ENCODE data around the gene CCDC182.

Gene CCDC182

DNA sequence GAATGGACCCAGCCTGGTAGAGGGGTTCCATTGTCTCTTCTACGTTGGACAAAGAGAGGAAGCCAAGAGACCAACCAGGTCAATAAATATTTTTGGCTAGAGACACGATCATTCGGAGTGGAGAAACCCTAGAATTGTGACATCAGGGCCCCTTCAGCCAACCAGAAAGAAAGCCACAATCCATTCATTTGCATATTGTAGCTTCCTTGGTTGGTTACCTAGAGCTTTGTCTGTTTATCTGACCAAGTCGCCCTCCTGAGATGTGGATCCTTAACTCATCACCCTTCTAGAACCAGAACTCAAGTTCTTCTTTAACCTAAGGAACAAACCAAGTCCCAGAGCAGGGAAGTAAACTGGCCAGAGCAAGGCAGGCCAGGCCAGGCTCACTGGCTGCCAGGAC, at the start of gene CCDC182:
TSS of gene CCDC182 (minus strand) at position 58 of the 400 bp plus-strand sequence. CDS start at position 31, 27 bp downstream.
- no peak for DNase-seq (ENCODE audit: low read depth)

DNA sequence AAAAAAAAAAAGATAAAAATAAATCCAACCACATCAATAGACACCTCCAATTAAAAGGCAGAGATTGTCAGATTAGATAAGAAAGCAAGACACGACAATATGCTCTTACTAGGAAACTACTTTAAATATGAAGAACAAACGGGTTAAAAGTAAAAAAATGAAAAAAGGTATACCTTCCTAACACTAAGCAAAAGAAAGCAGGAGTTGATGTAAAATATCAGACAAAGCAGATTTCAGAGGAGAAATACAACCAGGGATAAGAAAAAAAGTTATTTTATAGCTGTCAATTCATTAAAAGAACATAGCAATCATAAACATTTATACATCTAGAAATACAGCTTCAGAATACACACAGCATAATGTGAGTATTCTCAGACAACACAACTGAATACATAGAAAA, 49.7 kb upstream of the CCDC182 start:
- DNase-seq (ENCODE audit: low read depth) = no peak

DNA sequence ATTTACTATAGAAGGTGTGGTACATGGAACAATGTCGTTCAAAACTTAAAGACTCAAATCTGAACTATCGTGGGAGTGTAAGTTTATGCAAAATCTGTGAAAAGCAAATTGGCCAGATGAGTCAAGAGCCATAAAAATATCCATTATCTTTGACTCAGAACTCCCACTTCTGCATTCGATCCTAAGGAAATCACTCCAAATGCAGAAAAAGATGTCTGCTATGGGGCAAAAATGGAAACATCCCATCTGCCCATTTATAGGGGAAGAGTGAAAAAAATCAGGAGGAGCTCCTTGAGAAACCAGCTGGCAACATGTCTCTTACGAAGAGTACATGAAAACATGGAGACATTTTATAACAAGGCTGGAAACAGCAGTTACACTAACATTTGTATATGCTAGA, 43.6 kb upstream of the CCDC182 start:
- no peak for DNase-seq (ENCODE audit: low read depth)

- no peak for DNase-seq (ENCODE audit: low read depth)
Measured at GRCh38 chr17:57785022-57785421, 39.9 kb upstream of the CCDC182 start.

GRCh38 chr17:57784226-57784895, 39.3 kb upstream of the CCDC182 start:
- no peak for DNase-seq (ENCODE audit: low read depth)

GRCh38 chr17:57783338-57783742, 38.2 kb upstream of the CCDC182 start:
- peak; percentile 61 for DNase-seq (ENCODE audit: low read depth)

DNA sequence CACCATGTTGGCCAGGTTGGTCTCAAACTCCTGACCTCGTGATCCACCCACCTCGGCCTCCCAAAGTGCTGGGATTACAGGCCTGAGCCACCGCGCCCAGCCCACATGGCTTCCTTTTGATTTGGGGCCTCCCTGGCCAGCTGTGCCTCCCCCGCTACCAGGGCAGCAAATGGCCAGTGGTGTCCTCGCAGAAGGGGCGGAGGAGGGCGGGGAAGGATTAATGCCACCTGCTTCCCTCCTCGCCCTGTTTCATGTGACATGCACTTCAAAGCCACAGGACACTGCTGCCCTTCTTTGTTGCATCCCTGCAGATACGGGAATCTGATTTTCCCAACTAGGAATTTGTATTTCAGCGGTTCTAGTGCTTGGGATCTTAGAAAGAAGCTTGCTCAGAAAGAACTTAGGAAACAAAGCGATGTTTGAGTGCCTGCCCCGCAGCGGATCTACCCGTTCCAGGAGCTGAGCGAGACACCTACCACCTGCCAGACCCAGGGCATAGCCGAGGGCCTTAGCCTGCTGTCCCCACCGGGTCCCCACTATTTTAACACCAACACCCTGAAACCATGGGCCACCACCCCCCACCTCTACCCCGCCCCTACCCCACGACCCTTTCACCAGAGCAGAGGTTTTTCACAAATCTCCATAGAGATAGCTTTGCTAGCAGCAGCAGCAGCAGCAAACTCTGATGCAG, 37.7 kb upstream of the CCDC182 start:
- no peak for DNase-seq (ENCODE audit: low read depth)

- no peak for DNase-seq (ENCODE audit: low read depth)
Measured at GRCh38 chr17:57782062-57782490, 37.0 kb upstream of the CCDC182 start.

- no peak for DNase-seq (ENCODE audit: low read depth)
Measured at GRCh38 chr17:57781386-57782061, 36.4 kb upstream of the CCDC182 start.

DNA sequence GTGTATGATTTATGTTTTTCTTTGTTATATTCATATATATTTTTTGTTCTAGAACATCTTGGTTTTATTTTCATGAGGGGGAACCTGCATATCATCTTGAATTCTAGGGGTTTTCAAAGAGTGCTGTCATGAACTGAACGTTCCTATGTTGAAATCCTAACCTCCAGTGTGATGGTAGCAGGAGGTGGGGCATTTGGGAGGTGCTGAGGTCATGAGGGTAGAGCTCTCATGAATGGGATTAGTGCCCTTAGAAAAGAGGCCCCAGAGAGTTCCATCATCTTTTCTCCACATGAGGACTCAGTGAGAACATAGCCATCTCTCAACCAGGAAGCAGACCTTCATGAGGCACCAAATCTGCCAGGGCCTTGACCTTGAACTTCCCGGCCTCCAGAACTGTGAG, 34.6 kb upstream of the CCDC182 start:
- DNase-seq (ENCODE audit: low read depth) = no peak

DNA sequence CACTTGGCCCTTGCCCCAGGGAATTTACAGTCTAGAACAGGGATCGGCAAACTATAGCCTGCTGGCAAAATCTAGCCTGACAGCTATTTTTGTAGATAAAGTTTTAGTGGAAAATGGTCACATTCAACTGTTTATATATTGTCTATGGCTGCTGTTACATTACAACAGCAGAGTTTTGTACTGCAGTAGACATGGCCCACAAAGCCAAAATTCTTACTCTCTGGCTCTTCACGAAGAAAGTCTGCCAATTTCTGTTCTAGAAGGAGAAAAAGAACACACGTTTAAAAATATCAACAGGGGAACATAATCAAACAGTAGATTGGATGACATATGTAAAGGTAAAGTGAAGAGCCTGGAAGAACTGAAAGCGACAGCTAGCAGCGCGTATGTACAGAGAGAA, 33.2 kb upstream of the CCDC182 start:
- DNase-seq (ENCODE audit: low read depth) = no peak

GRCh38 chr17:57776366-57776765, 31.3 kb upstream of the CCDC182 start:
- no peak for DNase-seq (ENCODE audit: low read depth)

GRCh38 chr17:57774872-57775271, 29.8 kb upstream of the CCDC182 start:
- DNase-seq (ENCODE audit: low read depth) = no peak

DNA sequence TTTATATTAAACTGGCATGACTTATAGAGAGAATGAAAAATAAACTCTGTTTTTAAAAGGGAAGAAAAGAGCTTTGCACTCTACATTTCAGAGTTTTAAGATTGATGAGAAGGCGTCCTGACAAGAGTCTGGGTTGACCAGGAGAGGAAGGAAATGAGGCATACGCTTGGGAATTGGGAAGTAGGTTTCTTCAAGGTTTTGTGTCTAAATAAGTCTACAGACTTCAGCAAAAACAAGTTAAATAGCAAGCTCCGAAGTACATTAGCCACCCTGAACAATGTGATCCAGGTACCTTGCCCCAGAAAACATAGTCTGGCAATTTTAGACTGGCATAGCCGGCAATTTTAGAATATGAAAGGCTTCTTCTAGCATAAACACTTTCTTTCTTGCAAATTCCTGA, 28.5 kb upstream of the CCDC182 start:
- no peak for DNase-seq (ENCODE audit: low read depth)

GRCh38 chr17:57772774-57773173, 27.7 kb upstream of the CCDC182 start:
- DNase-seq (ENCODE audit: low read depth) = no peak

DNA sequence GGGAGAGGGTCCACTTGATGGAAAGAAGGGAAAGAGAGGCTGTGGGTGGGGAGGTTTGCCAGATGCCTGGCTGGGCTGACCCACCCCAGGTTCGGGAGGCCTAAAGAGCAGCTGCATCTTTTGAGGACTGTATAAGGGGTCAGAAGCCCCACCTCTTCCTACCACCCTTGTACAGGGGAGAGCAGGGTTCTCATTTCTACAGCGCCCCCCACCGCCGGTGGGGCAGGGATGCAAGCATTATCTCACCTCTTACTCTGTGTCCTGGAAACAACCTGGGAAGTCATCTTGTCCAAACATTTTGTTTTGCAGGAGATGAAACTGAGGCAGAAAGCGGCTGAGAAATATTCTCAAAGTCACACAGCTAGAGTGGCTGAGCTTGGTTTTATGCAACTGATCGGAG, 22.5 kb upstream of the CCDC182 start:
- no peak for DNase-seq (ENCODE audit: low read depth)

GRCh38 chr17:57766318-57766943, 21.3 kb upstream of the CCDC182 start:
- DNase-seq (ENCODE audit: low read depth) = no peak

GRCh38 chr17:57762452-57763395, 17.6 kb upstream of the CCDC182 start:
- DNase-seq (ENCODE audit: low read depth) = no peak

DNA sequence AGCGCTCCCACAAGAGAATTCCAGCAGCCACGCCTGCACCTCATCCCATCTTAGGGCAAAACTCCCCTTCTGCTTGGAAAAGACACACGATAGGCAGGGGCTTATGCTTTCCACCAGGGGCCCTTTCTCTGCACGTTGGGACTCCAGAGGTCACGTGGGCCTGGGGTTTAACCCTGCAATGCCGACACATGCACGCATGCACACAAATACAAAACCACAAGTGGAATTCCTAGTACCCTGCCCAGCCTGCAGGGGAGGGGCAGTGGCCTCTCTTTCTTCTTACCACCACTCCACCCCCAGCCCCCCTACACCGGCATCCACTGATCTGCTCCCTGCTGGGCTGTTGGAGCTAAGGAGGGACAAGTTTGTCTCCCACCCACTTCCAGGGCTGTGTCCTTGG, 16.8 kb upstream of the CCDC182 start:
- no peak for DNase-seq (ENCODE audit: low read depth)

GRCh38 chr17:57760046-57760445, 14.9 kb upstream of the CCDC182 start:
- DNase-seq (ENCODE audit: low read depth) = no peak

- DNase-seq (ENCODE audit: low read depth) = no peak
Measured at GRCh38 chr17:57758654-57759053, 13.6 kb upstream of the CCDC182 start.

DNA sequence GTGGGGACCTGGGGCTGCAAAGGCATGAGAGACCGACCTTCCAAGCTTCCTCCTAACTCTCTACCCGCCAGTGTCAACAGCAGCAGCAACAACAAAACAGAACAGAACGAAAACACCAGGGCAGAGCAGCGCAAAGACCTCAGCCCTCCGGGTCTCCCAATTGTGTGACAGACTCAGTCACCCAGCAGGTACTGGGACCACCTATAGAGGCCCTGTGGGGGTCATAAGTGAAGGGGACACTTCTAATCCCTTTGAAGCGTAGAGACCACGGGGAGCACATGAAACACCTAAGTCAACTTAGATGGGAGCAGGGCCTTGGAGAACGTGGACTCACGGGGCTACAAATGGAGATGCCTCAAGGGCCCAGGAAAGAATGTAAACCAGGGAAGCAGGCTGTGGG, 12.6 kb upstream of the CCDC182 start:
- DNase-seq (ENCODE audit: low read depth) = no peak
